CD4-positive, alpha-beta T cell (primary cell): ENCODE measurements around the gene AKR1C2. TPM values are rescaled to one million over a fixed set of nuclear protein-coding genes. Genes with fewer than 3 reads are reported as not detected.

Experiments used
- ATAC-seq: fragments of 200-7000 bp; cut with Tn5 transposase; one replicate; pipeline ENCODE4 v1.10.0; 2022; ENCODE audit warnings: mild to moderate bottlenecking; ENCODE audit not compliant: poor library complexity
- CTCF ChIA-PET: fragments of 350-600 bp; sonication (Branson Sonifier 250); formaldehyde crosslinking; loops from one replicate; lab custom pipeline; 2021; ENCODE audit warnings: antibody characterized with exemption, inconsistent platforms; lab: Charles Lee
- POLR2A ChIA-PET: fragments of 350-600 bp; sonication (Branson Sonifier 250); formaldehyde crosslinking; loops from one replicate; lab custom pipeline; 2021; ENCODE audit warnings: antibody characterized with exemption, inconsistent platforms; lab: Charles Lee
- DNase-seq, 14 experiments: peaks; one replicate each; pipeline ENCODE4 v3.0.0-alpha.2; 2013 to 2020; ENCODE audit warnings: mixed read lengths in 2 of 14
- H3K27ac ChIP-seq, 2 donors: one replicate each; pipeline versions ENCODE4 v1.5.1 to v1.7.0; 2013; ENCODE audit warnings: low read length in 2 of 2, low read depth in 1 of 2, mild to moderate bottlenecking in 1 of 2
- H3K27me3 ChIP-seq, 2 experiments: 1 replicate in 1 of 2; 2 replicates in 1 of 2; pipeline versions ENCODE4 v1.6.1 to v1.7.0; 2013; ENCODE audit warnings: low read length in 2 of 2, control low read depth in 1 of 2, mild to moderate bottlenecking in 1 of 2, moderate library complexity in 1 of 2; ENCODE audit not compliant: insufficient read depth in 2 of 2, control insufficient read depth in 1 of 2
- H3K36me3 ChIP-seq: one replicate; pipeline ENCODE4 v1.6.1; 2013; ENCODE audit warnings: low read length, control low read depth; ENCODE audit not compliant: insufficient read depth
- H3K4me1 ChIP-seq: one replicate; pipeline ENCODE4 v1.6.1; 2013; ENCODE audit warnings: low read length, control low read depth; ENCODE audit not compliant: insufficient read depth
- H3K4me3 ChIP-seq: one replicate; pipeline ENCODE4 v1.5.1; 2013; ENCODE audit warnings: mild to moderate bottlenecking, low read length, moderate library complexity
- H3K9me3 ChIP-seq, 2 experiments: 1 replicate in 1 of 2; 2 replicates in 1 of 2; pipeline versions ENCODE4 v1.6.1 to v1.7.0; 2013; ENCODE audit warnings: low read length in 2 of 2, mild to moderate bottlenecking in 2 of 2, control low read depth in 1 of 2, moderate library complexity in 1 of 2; ENCODE audit not compliant: control insufficient read depth in 1 of 2, insufficient read depth in 1 of 2
- H3K27ac Mint-ChIP-seq: one replicate; pipeline ENCODE4 v1.8.0; 2020; ENCODE audit warnings: mixed read lengths
- H3K27me3 Mint-ChIP-seq: one replicate; pipeline ENCODE4 v1.8.0; 2021; ENCODE audit warnings: mixed read lengths
- H3K36me3 Mint-ChIP-seq: one replicate; pipeline ENCODE4 v1.8.0; 2021; ENCODE audit warnings: low read depth, mixed read lengths
- H3K4me1 Mint-ChIP-seq: one replicate; pipeline ENCODE4 v1.8.0; 2021; ENCODE audit warnings: low read depth, mixed read lengths
- H3K4me3 Mint-ChIP-seq: one replicate; pipeline ENCODE4 v1.8.0; 2020; ENCODE audit warnings: mild to moderate bottlenecking, mixed read lengths
- H3K9me3 Mint-ChIP-seq: one replicate; pipeline ENCODE4 v1.8.0; 2020; ENCODE audit warnings: mixed read lengths
- intact Hi-C, 2 experiments: fragments of 100-400 bp; cut with DNase I in 1 of 2; cut with micrococcal nuclease in 1 of 2; formaldehyde crosslinking; loops; one replicate each; pipeline versions ENCODE4 v1.15.1 to v1.9.0; 2023 to 2025; cut with DNase I, micrococcal nuclease
- total RNA-seq, 174 experiments: library from RNA in 2 of 174; stranded (reverse) in 2 of 174; gene quantifications; one replicate each; pipeline ENCODE4 v1.2.3 and lab custom pipeline; 2021 to 2026
- TF ChIP-seq, protein P1 (sequence below): fragments of 200-600 bp; IDR thresholded peaks from one replicate; pipeline ENCODE4 v1.8.0; 2022; ENCODE audit warnings: antibody characterized with exemption, mild to moderate bottlenecking

The AKR1C2 gene
- total RNA-seq, 2 experiments from 2014 or later = 0.41 TPM; not detected in 1

DNA sequence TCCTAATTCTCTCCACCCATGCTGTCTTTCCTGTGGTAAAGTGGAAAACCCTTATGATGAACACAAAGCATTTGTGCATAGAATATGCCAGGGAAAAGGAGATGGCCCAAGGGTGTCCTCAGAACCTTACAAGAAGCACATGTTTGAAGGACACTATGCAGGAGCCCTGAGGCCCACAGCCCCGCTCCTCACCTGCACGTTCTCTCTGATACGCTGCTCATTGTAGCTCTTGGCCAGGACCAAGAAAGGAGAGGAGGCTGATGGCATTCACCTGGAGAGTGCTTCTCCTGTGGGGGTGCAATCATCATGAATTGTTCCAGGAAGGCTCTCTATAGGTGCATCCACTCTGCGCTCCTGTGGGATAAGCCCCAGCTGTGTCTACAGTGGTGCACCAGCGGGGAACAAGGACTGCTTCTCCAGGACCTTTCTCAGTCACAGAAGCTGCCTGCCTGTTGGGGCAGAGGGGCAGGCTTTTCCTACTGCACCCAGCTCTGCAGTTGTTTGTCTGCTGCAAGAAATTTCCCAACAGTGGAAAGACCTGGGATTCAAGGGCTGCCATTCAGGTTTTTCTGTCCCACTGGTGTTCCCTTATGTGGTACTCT lies 19.9 kb downstream of the AKR1C2 start:
- Mint-ChIP-seq H3K27me3 (no peaks in the 10 kb centered on the region), H3K27ac (no peak overlapping the region), H3K4me1 (no peaks in the 10 kb centered on the region), H3K9me3 (no peaks in the 10 kb centered on the region), H3K36me3 (peaks cover 6% of the 10 kb centered on the region), H3K4me3 (no peak overlapping the region)
- intact Hi-C loops = no loop called here
- ATAC-seq (no peak), DNase-seq (no peak)
- POLR2A ChIA-PET = no interaction called here
- Histone ChIP-seq H3K36me3 (no peaks in the 10 kb centered on the region), H3K27me3 (no peaks in the 10 kb centered on the region), H3K4me1 (no peaks in the 10 kb centered on the region), H3K9me3 (no peaks in the 10 kb centered on the region), H3K4me3 (no peak overlapping the region), H3K27ac (no peak overlapping the region)
- CTCF ChIA-PET = no interaction called here
- TF ChIP-seq, protein P1, sequence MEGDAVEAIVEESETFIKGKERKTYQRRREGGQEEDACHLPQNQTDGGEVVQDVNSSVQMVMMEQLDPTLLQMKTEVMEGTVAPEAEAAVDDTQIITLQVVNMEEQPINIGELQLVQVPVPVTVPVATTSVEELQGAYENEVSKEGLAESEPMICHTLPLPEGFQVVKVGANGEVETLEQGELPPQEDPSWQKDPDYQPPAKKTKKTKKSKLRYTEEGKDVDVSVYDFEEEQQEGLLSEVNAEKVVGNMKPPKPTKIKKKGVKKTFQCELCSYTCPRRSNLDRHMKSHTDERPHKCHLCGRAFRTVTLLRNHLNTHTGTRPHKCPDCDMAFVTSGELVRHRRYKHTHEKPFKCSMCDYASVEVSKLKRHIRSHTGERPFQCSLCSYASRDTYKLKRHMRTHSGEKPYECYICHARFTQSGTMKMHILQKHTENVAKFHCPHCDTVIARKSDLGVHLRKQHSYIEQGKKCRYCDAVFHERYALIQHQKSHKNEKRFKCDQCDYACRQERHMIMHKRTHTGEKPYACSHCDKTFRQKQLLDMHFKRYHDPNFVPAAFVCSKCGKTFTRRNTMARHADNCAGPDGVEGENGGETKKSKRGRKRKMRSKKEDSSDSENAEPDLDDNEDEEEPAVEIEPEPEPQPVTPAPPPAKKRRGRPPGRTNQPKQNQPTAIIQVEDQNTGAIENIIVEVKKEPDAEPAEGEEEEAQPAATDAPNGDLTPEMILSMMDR = no peak

DNA sequence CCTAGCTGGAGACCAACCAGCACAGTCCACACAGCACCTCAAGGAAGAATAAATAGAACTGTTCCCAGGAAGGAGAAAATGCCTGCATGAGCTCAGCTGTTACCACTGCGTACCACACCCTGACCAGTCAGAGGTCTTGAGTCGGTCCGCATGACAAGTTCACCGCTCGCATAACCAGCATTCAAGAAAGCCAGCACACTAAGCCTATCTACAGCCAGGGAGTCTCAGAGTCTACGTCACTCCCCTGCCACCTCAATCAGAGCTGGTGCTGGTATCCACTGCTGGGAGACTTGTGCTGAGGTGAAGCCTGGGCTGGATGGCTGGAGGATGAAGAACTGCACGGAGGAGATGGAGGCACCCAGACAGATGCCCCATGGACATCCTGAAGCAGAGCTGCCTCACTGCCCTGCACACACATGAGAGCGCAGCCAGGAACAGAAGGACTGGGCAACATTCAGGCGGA lies 20.9 kb downstream of the AKR1C2 start:
- TF ChIP-seq, protein P1 = no peak
- Histone ChIP-seq H3K4me3 (no peak overlapping the region), H3K9me3 (no peaks in the 10 kb centered on the region), H3K27me3 (no peaks in the 10 kb centered on the region), H3K4me1 (no peaks in the 10 kb centered on the region), H3K27ac (no peak overlapping the region), H3K36me3 (no peaks in the 10 kb centered on the region)
- ATAC-seq (no peak), DNase-seq (no peak)
- intact Hi-C loops = no loop called here
- H3K27ac Mint-ChIP-seq = no peak overlapping the region
- ChIA-PET CTCF (no interaction called here), POLR2A (no interaction called here)
- H3K36me3 Mint-ChIP-seq = peaks cover 8% of the 10 kb centered on the region
- no peak overlapping the region for H3K4me3 Mint-ChIP-seq
- no peaks in the 10 kb centered on the region for H3K9me3 Mint-ChIP-seq
- H3K27me3 Mint-ChIP-seq = no peaks in the 10 kb centered on the region
- H3K4me1 Mint-ChIP-seq = no peaks in the 10 kb centered on the region

DNA sequence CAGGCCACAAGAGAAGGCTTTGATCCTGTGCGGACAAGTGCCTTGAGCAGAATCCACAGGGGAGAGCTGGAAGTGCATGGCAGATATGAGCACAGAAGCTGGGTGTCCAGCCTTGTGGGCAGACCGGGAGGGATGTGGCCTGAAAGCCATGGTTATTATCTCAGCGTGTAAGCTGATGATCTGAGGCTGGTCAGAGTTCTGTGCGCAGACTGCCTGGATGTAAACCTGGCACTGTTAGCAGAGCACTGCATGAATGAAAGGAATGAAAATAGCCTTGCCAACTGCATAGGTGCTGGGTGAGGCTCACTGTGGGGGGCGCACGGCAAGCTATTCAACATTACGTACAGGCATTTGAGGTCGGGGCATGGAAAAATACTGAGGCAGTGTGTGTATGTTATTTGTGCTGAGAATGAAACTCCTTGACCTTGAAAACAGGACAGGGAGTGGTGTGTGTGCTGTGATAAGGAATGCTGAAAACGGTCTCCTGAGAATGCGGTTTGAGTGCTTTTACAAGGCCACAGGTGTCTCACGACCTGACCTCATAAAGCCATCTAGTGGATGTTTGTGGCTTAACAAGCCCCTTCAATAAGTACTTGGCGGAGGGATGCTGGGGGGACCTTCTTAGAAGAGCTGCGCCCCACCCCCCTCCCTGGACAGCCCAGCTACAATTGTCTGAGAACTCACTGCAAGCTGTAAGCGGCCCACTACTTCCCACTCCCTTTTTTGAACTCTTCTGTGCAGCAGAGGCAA lies 21.8 kb downstream of the AKR1C2 start:
- Histone ChIP-seq H3K9me3 (no peaks in the 10 kb centered on the region), H3K4me1 (no peaks in the 10 kb centered on the region), H3K27ac (no peak overlapping the region), H3K4me3 (no peak overlapping the region), H3K27me3 (no peaks in the 10 kb centered on the region), H3K36me3 (no peaks in the 10 kb centered on the region)
- no peaks in the 10 kb centered on the region for H3K9me3 Mint-ChIP-seq
- no peak overlapping the region for H3K27ac Mint-ChIP-seq
- H3K27me3 Mint-ChIP-seq = no peaks in the 10 kb centered on the region
- TF ChIP-seq, protein P1 = peak; percentile 26
- ChIA-PET CTCF (no interaction called here), POLR2A (no interaction called here)
- DNase-seq (peak in 2 of 14 experiments; percentile 35 to 37), ATAC-seq (no peak)
- no peak overlapping the region for H3K4me3 Mint-ChIP-seq
- peaks cover 10% of the 10 kb centered on the region for H3K36me3 Mint-ChIP-seq
- no peaks in the 10 kb centered on the region for H3K4me1 Mint-ChIP-seq
- intact Hi-C loops = no loop called here
